Right lobe of liver (tissue), 6 donors: Measurements from ENCODE around the gene SLC29A3. TPM values are rescaled to one million over a fixed set of nuclear protein-coding genes. Genes with fewer than 3 reads are reported as not detected.
"Not testable (repeated sequence)": the region's sequence is repeated elsewhere in the genome, so short reads cannot be mapped to it uniquely, and the experiment has no call there.

Experiments used
- ATAC-seq, 4 donors: fragments of 200-7000 bp; cut with Tn5 transposase; one replicate each; pipeline ENCODE4 v1.9.1; 2020; ENCODE audit warnings: mild to moderate bottlenecking in 4 of 4, moderate library complexity in 4 of 4
- DNase-seq, 3 donors: peaks; one replicate each; pipeline ENCODE4 v3.0.0-alpha.2; 2020
- H3K27ac ChIP-seq, 3 donors: fragments of 200-600 bp; one replicate each; pipeline ENCODE4 v1.8.0; 2022
- H3K27me3 ChIP-seq, 2 donors: fragments of 200-600 bp; one replicate each; pipeline ENCODE4 v1.8.0; 2022
- H3K36me3 ChIP-seq, 4 donors: fragments of 200-600 bp; sonication (generic) in 1 of 4; one replicate each; pipeline versions ENCODE4 v1.5.1 to v1.8.0; 2017 to 2022; ENCODE audit warnings: control low read depth in 1 of 4
- H3K4me1 ChIP-seq, 4 donors: fragments of 200-600 bp; sonication (generic) in 1 of 4; one replicate each; pipeline versions ENCODE4 v1.5.1 to v1.8.0; 2017 to 2022; ENCODE audit warnings: control low read depth in 1 of 4
- H3K4me3 ChIP-seq, 3 donors: fragments of 200-600 bp; one replicate each; pipeline ENCODE4 v1.8.0; 2022
- H3K9me3 ChIP-seq, 4 donors: fragments of 200-600 bp; sonication (generic) in 1 of 4; one replicate each; pipeline versions ENCODE4 v1.5.1 to v1.8.0; 2017 to 2022; ENCODE audit warnings: control low read depth in 1 of 4
- CTCF ChIP-seq, 4 donors: fragments of 200-600 bp in 3 of 4; fragments of 450-650 bp in 1 of 4; IDR thresholded peaks; one replicate each; pipeline versions ENCODE4 v1.5.1 to v1.8.0; 2016 to 2022; ENCODE audit warnings: antibody characterized with exemption in 4 of 4, mild to moderate bottlenecking in 2 of 4
- POLR2A ChIP-seq: fragments of 450-650 bp; IDR thresholded peaks from one replicate; pipeline ENCODE4 v1.6.1; 2017; ENCODE audit warnings: antibody characterized with exemption, mild to moderate bottlenecking
- WGBS: methylation state at CpG from one replicate; pipeline ENCODE4 v1.1.6; 2018; ENCODE audit warnings: low coverage, low lambda C conversion rate; ENCODE audit not compliant: insufficient coverage; ENCODE audit errors: missing lambda C conversion rate; 5-methylcytosine and 5-hydroxymethylcytosine counted together
- intact Hi-C, 2 donors: fragments of 100-400 bp; cut with DNase I; formaldehyde crosslinking; loops; one replicate each; pipeline versions ENCODE4 v1.11.2 to v1.14.1; 2022
- total RNA-seq, 6 experiments: library from RNA; depleted of rRNA in 2 of 6; stranded (reverse); fragments of >200 nt in 2 of 6; fragmentation: NEBNext Ultra II Directional in 3 of 6; extraction: Animal tissue kit (Norgen Biotek cat#: 25700) in 3 of 6; gene quantifications; one replicate each; pipeline versions ENCODE4 v1.1.0 to v1.2.4, GENCODE V29; 2016 to 2023
- donor health status: DM: no; HTN: yes; CAD: no.
- donor health status: DM: no; HTN: no; CAD: no.
- donor health status: DM: no; HTN: no; CAD: no.
- donor health status: DM: no; HTN: yes; CAD: no.
- donor health status: DM: no; HTN: yes; CAD: no.

Gene SLC29A3
- total RNA-seq, 6 experiments from 2014 or later = 5.7 to 17.4 (median 7.7) TPM

- Histone ChIP-seq H3K4me1 (peaks cover 0 to 38% (median 11%) of the 10 kb centered on the region in 4 donors), H3K27ac (no peak overlapping the region), H3K27me3 (no peaks in the 10 kb centered on the region), H3K4me3 (no peak overlapping the region), H3K36me3 (no peaks in the 10 kb centered on the region), H3K9me3 (no peaks in the 10 kb centered on the region)
- TF ChIP-seq POLR2A = no peak
- DNase-seq = peak in 1 of 3 donors; percentile 40
- WGBS = 100% methylated on average over 5 of the region's 9 CpGs
- intact Hi-C loops = no loop called here
- no peak for ATAC-seq
These were observed 23.4 kb upstream of the SLC29A3 start for GRCh38 chr10:71295641-71296040.

DNA sequence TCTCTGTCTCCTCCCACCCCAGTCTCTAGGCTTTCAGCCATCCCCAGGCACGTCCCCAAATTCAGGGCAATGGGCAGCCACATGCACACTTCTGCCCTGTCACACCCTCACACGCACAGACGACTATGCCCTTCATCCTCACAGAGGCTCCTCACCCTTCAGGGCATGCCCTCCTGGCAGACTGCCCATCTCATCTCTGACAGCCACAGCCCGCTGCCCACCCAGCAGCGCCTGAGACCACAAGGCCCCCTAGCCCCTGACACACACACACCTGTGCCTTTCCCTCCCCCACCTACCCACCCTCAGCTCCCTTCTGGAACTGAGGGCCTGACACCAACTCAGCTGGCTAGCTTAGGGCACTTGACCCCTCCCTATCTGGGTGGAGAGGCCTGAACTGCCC, 23.0 kb upstream of the SLC29A3 start:
- no peaks in the 10 kb centered on the region for H3K9me3 ChIP-seq
- H3K27me3 ChIP-seq = no peaks in the 10 kb centered on the region
- no peak for ATAC-seq
- peaks cover 0 to 33% (median 11%) of the 10 kb centered on the region in 4 donors for H3K4me1 ChIP-seq
- no peak overlapping the region for H3K4me3 ChIP-seq
- 57% methylated on average over 5 of the region's 5 CpGs for WGBS
- no peaks in the 10 kb centered on the region for H3K36me3 ChIP-seq
- DNase-seq = peak in 1 of 3 donors; percentile 55
- TF ChIP-seq POLR2A (no peak), CTCF (IDR thresholded peaks at IDR 0.05) (no peak)
- H3K27ac ChIP-seq = no peak overlapping the region
- intact Hi-C loops = no loop called here

GRCh38 chr10:71296811-71297210, 22.2 kb upstream of the SLC29A3 start:
- DNase-seq, H3K9me3 ChIP-seq, intact Hi-C loops, ATAC-seq, H3K27me3 ChIP-seq, H3K36me3 ChIP-seq, H3K27ac ChIP-seq, H3K4me3 ChIP-seq: not testable (repeated sequence)
- WGBS = 58% methylated on average over 3 of the region's 13 CpGs
- H3K4me1 ChIP-seq = peaks cover 0 to 26% (median 9%) of the 10 kb centered on the region in 4 donors

GRCh38 chr10:71297343-71297742, 21.7 kb upstream of the SLC29A3 start:
- Histone ChIP-seq H3K36me3 (no peaks in the 10 kb centered on the region), H3K4me3 (no peak overlapping the region), H3K27me3 (no peaks in the 10 kb centered on the region), H3K27ac (no peak overlapping the region), H3K9me3 (no peaks in the 10 kb centered on the region), H3K4me1 (peaks cover 0 to 21% (median 7%) of the 10 kb centered on the region in 4 donors)
- DNase-seq (no peak), ATAC-seq (no peak)
- TF ChIP-seq POLR2A = no peak
- TF ChIP-seq CTCF (IDR thresholded peaks at IDR 0.05) = no peak
- intact Hi-C loops = no loop called here
- WGBS = 75% methylated on average over 2 of the region's 3 CpGs

DNA sequence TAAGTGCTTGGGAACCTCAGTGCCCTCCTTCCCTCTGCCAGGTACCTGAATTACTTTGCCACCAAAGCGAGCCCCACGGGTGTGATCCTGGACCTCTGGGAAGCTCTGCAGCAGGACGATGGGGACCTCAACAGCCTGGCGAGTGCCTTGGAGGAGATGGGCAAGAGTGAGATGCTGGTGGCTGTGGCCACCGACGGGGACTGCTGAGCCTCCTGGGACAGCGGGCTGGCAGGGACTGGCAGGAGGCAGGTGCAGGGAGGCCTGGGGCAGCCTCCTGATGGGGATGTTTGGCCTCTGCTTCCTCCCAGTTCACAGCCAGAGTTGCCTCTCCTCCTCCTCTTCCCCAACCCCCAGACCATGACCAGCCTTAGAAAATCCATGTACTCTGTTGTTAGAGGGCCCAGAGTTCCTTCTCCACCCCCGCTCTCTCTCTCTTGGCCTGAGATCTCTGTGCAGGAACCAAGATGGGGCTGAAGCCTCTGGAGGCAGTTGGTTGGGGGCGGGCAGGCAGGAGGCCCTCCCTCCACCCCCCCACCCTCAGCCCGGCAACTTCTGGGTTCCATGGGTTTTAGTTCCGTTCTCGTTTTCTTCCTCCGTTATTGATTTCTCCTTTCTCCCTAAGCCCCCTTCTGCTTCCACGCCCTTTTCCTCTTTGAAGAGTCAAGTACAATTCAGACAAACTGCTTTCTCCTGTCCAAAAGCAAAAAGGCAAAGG, 19.8 kb upstream of the SLC29A3 start:
- Histone ChIP-seq H3K9me3 (no peaks in the 10 kb centered on the region), H3K4me3 (no peak overlapping the region), H3K27me3 (no peaks in the 10 kb centered on the region), H3K36me3 (no peaks in the 10 kb centered on the region), H3K27ac (no peak overlapping the region), H3K4me1 (peaks cover 0 to 2% (median 0%) of the 10 kb centered on the region in 4 donors)
- ATAC-seq (peak in 1 of 4 donors; percentile 35), DNase-seq (peak in 1 of 3 donors; percentile 52)
- intact Hi-C loops = no loop called here
- 37% methylated on average over 6 of the region's 14 CpGs for WGBS
- TF ChIP-seq CTCF (IDR thresholded peaks at IDR 0.05) (no peak), POLR2A (no peak)
